IMR-90 (cell line): ENCODE data around the gene KATNAL2. TPM values are rescaled to one million over a fixed set of nuclear protein-coding genes. Genes with fewer than 3 reads are reported as not detected.

Experiments
- ATAC-seq: fragments of 200-7000 bp; cut with Tn5 transposase; 2 replicates; pipeline ENCODE4 v1.9.1; 2020; ENCODE audit warnings: low read depth, mild to moderate bottlenecking, moderate library complexity
- BruUV-seq: library from RNA; stranded (reverse); fragments of 400-500 nt; replicated peaks from 2 replicates; lab custom pipeline; 2021; lab: Mats Ljungman, UMichigan
- CTCF ChIA-PET: fragments of 300-600 bp; formaldehyde crosslinking; extraction: SDS; loops from one replicate; lab custom pipeline; 2021; ENCODE audit warnings: antibody characterized with exemption; lab: Yijun Ruan, JAX
- POLR2A ChIA-PET: fragments of 300-600 bp; sonication (Branson Sonifier 250); formaldehyde crosslinking; loops from one replicate; lab custom pipeline; 2022; ENCODE audit warnings: antibody characterized with exemption; ENCODE audit not compliant: unreplicated experiment; lab: Charles Lee
- DNase-seq: peaks from one replicate; pipeline ENCODE4 v3.0.0; 2013
- H2AFZ ChIP-seq: replicated peaks from 2 replicates; pipeline ENCODE3; 2013; ENCODE audit warnings: low read length, mild to moderate bottlenecking; ENCODE audit not compliant: poor library complexity
- H2AK5ac ChIP-seq: 2 replicates; pipeline ENCODE4 v1.6.1; 2013; ENCODE audit warnings: low read depth, low read length, inconsistent platforms
- H2AK9ac ChIP-seq: replicated peaks from 2 replicates; pipeline ENCODE3; 2013; ENCODE audit warnings: mild to moderate bottlenecking, low read depth, low read length, moderate library complexity; ENCODE audit not compliant: poor library complexity
- H2BK120ac ChIP-seq: 2 replicates; pipeline ENCODE4 v1.6.1; 2013; ENCODE audit warnings: low read depth, low read length, inconsistent platforms
- H2BK15ac ChIP-seq: 3 replicates; pipeline ENCODE4 v1.6.1; 2013; ENCODE audit warnings: low read depth, low read length, inconsistent platforms
- H2BK20ac ChIP-seq: 2 replicates; pipeline ENCODE4 v1.6.1; 2013; ENCODE audit warnings: low read depth, mild to moderate bottlenecking, inconsistent platforms, low read length, moderate library complexity
- H2BK5ac ChIP-seq: 2 replicates; pipeline ENCODE4 v1.6.1; 2013; ENCODE audit warnings: mild to moderate bottlenecking, low read depth, low read length, inconsistent platforms; ENCODE audit not compliant: poor library complexity, severe bottlenecking
- H3K14ac ChIP-seq: replicated peaks from 2 replicates; pipeline ENCODE4 v1.6.1; 2013; ENCODE audit warnings: low read depth, low read length, inconsistent platforms
- H3K18ac ChIP-seq: 2 replicates; pipeline ENCODE4 v1.6.1; 2013; ENCODE audit warnings: low read depth, low read length, control low read depth
- H3K23ac ChIP-seq: 2 replicates; pipeline ENCODE4 v1.6.1; 2013; ENCODE audit warnings: low read depth, low read length, inconsistent platforms
- H3K27ac ChIP-seq: 2 replicates; pipeline ENCODE4 v1.5.1; 2013; ENCODE audit warnings: mild to moderate bottlenecking, control low read depth, low read length; ENCODE audit not compliant: insufficient read depth
- H3K27me3 ChIP-seq: 2 replicates; pipeline ENCODE4 v1.6.1; 2013; ENCODE audit warnings: low read length; ENCODE audit not compliant: control insufficient read depth, insufficient read depth
- H3K36me3 ChIP-seq: 2 replicates; pipeline ENCODE4 v1.6.1; 2013; ENCODE audit warnings: low read length, mixed read lengths; ENCODE audit not compliant: control insufficient read depth, insufficient read depth
- H3K4ac ChIP-seq: 2 replicates; pipeline ENCODE4 v1.6.1; 2013; ENCODE audit warnings: low read depth, low read length, inconsistent platforms
- H3K4me1 ChIP-seq: 2 replicates; pipeline ENCODE4 v1.6.1; 2013; ENCODE audit warnings: low read length, mixed read lengths; ENCODE audit not compliant: control insufficient read depth, insufficient read depth
- H3K4me2 ChIP-seq: 2 replicates; pipeline ENCODE4 v1.6.1; 2013; ENCODE audit warnings: low read depth, mild to moderate bottlenecking, control low read depth, low read length, moderate library complexity
- H3K4me3 ChIP-seq: 2 replicates; pipeline ENCODE4 v1.5.1; 2013; ENCODE audit warnings: low read depth, mild to moderate bottlenecking, control low read depth, low read length, moderate library complexity; ENCODE audit not compliant: insufficient read depth
- H3K56ac ChIP-seq: 2 replicates; pipeline ENCODE4 v1.6.1; 2013; ENCODE audit warnings: low read length, inconsistent platforms; ENCODE audit not compliant: insufficient read depth; ENCODE audit errors: extremely low read depth
- H3K79me1 ChIP-seq, 2 experiments: 2 replicates each; pipeline ENCODE4 v1.6.1; 2013; ENCODE audit warnings: low read length in 2 of 2, inconsistent platforms in 1 of 2, low read depth in 1 of 2
- H3K9ac ChIP-seq: 2 replicates; pipeline ENCODE4 v1.6.1; 2013; ENCODE audit warnings: low read depth, low read length, control low read depth
- H3K9me1 ChIP-seq: 2 replicates; pipeline ENCODE4 v1.6.1; 2013; ENCODE audit warnings: low read length, inconsistent platforms; ENCODE audit not compliant: insufficient read depth
- H3K9me3 ChIP-seq: 2 replicates; pipeline ENCODE4 v1.6.1; 2013; ENCODE audit warnings: low read length; ENCODE audit not compliant: control insufficient read depth, insufficient read depth
- H4K20me1 ChIP-seq: 2 replicates; pipeline ENCODE4 v1.6.1; 2013; ENCODE audit warnings: low read length, inconsistent platforms; ENCODE audit not compliant: insufficient read depth
- H4K5ac ChIP-seq: 2 replicates; pipeline ENCODE4 v1.6.1; 2013; ENCODE audit warnings: mild to moderate bottlenecking, low read depth, low read length, control low read depth
- H4K8ac ChIP-seq, 2 experiments: 2 replicates each; pipeline ENCODE4 v1.6.1; 2013; ENCODE audit warnings: low read depth in 2 of 2, low read length in 2 of 2, control low read depth in 1 of 2, inconsistent platforms in 1 of 2
- H4K91ac ChIP-seq: 2 replicates; pipeline ENCODE4 v1.6.1; 2013; ENCODE audit warnings: low read depth, low read length, inconsistent platforms; ENCODE audit not compliant: insufficient read depth
- BHLHE40 ChIP-seq: fragments of 150-350 bp; IDR thresholded peaks from 2 replicates; pipeline ENCODE4 v1.6.1; 2016; ENCODE audit warnings: mild to moderate bottlenecking, low read depth, low read length
- CEBPB ChIP-seq: IDR thresholded peaks from 2 replicates; pipeline ENCODE4 v1.6.1; 2012; ENCODE audit warnings: low read depth, low read length, improper control_type of control experiment
- FOS ChIP-seq: fragments of 150-350 bp; IDR thresholded peaks from 2 replicates; pipeline ENCODE4 v1.6.1; 2016; ENCODE audit warnings: low read depth, low read length
- MAFK ChIP-seq: IDR thresholded peaks from 2 replicates; pipeline ENCODE4 v1.6.1; 2012; ENCODE audit warnings: low read depth, low read length, improper control_type of control experiment
- MAZ ChIP-seq: IDR thresholded peaks from 2 replicates; pipeline ENCODE4 v1.6.1; 2012; ENCODE audit warnings: low read depth, mild to moderate bottlenecking, low read length, improper control_type of control experiment, moderate library complexity, borderline replicate concordance
- MXI1 ChIP-seq: IDR thresholded peaks from 2 replicates; pipeline ENCODE4 v1.6.1; 2012; ENCODE audit warnings: low read depth, mild to moderate bottlenecking, low read length, moderate library complexity, borderline replicate concordance
- NFE2L2 ChIP-seq: fragments of 150-350 bp; IDR thresholded peaks from 2 replicates; pipeline ENCODE4 v1.6.1; 2016; ENCODE audit warnings: low read depth, mild to moderate bottlenecking, low read length
- POLR2A ChIP-seq: IDR thresholded peaks from 2 replicates; pipeline ENCODE4 v1.6.1; 2012; ENCODE audit warnings: mild to moderate bottlenecking, low read depth, low read length
- RCOR1 ChIP-seq: IDR thresholded peaks from 2 replicates; pipeline ENCODE4 v1.6.1; 2012; ENCODE audit warnings: mild to moderate bottlenecking, low read length, improper control_type of control experiment; ENCODE audit not compliant: insufficient replicate concordance
- RFX5 ChIP-seq: IDR thresholded peaks from 2 replicates; pipeline ENCODE4 v1.8.0; 2012; ENCODE audit warnings: low read depth, mild to moderate bottlenecking, low read length, moderate library complexity
- WGBS, 2 experiments: methylation state at CpG; one replicate each; pipeline versions ENCODE4 v1.1.5 to v1.1.7; 2013; ENCODE audit warnings: missing lambda C conversion rate in 2 of 2; ENCODE audit not compliant: insufficient read length in 1 of 2; ENCODE audit errors: extremely low coverage in 2 of 2; 5-methylcytosine and 5-hydroxymethylcytosine counted together
- dilution Hi-C: fragments of 300-500 bp; cut with HindIII; formaldehyde crosslinking; loops from one replicate; pipeline ENCODE4 v1.14.3; 2018; ENCODE audit warnings: low sequenced_read_pairs; ENCODE audit not compliant: unreplicated experiment
- in situ Hi-C: fragments of 300-500 bp; cut with MboI; formaldehyde crosslinking; loops from 3 replicates; pipeline ENCODE4 v1.14.3; 2019; ENCODE audit warnings: low sequenced_read_pairs, inconsistent platforms, mixed read lengths
- intact Hi-C: fragments of 100-400 bp; cut with micrococcal nuclease; formaldehyde crosslinking; loops from 2 replicates; pipeline ENCODE4 v1.10.0; 2022
- polyA plus RNA-seq, 3 experiments: library from polyadenylated mRNA; depleted of rRNA; stranded (reverse); fragments of >200 nt; gene quantifications; 2 replicates each; pipeline ENCODE4 v1.2.3, GENCODE V29; 2012; ENCODE audit warnings: low replicate concordance in 1 of 3
- total RNA-seq: library from RNA; depleted of rRNA; stranded (reverse); fragments of >200 nt; gene quantifications from 2 replicates; pipeline ENCODE4 v1.2.3, GENCODE V29; 2012
- TF ChIP-seq, protein P1 (sequence below): conservative IDR thresholded peaks from 2 replicates; pipeline ENCODE4 v1.5.1; 2012; ENCODE audit warnings: mild to moderate bottlenecking, low read depth, low read length, improper control_type of control experiment
- TF ChIP-seq, protein P2 (sequence below): fragments of 150-350 bp; IDR thresholded peaks from 2 replicates; pipeline ENCODE4 v1.6.1; 2016; ENCODE audit warnings: low read depth, mild to moderate bottlenecking, low read length, moderate library complexity, borderline replicate concordance

KATNAL2 gene
- total and polyA plus RNA-seq, 2 of the 4 experiments (the other 2 are of a cell fraction) = 0.90 to 2.3 TPM

DNA sequence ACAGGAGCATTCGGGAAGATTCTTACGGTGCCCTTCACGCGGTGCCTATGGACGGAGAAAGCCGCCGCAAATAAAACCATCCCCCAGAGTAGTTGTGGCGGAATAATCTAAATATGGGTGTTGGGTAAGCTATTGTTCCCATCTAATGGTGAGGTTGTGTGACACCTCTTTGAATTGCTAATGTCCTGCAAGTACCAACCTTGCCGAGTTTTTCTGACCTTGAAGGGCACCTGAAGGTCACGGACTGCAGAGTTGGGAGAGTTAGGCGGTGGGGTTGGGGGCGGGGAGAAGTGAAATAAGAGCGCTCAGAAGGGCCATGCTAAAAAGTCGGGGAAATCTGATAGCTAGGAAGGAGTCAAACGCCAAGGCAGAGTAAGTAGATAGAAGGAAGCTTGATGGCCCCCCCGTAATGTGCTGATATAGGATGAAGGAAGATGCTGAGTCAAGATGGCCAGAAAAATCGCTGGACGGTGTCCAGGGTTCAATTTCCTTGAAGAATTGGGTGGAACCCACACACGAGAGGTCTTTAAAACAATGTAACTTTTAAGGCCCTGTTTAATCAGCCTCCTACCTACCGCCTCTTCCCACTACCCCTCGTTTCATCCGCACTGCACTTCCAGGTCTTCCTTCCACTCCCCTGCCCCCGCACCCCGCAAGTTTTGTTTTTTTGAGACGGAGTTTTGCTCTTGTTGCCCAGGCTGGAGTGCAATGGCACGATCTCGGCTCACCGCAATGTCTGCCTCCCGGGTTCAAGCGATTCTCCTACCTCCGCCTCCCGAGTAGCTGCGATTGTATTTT lies 600 bp downstream of the KATNAL2 start:
- H3K9me1 ChIP-seq = no peaks in the 10 kb centered on the region; the same call in 1 of the 2 replicates
- peak overlapping the region; percentile 47 for H2BK5ac ChIP-seq
- H3K9me3 ChIP-seq = no peaks in the 10 kb centered on the region
- no peak overlapping the region for H2AK5ac ChIP-seq
- H3K4me3 ChIP-seq = peak overlapping the region; percentile 85
- no TSS peak for BruUV-seq
- dilution Hi-C loops = no loop called here
- peak overlapping the region; percentile 23 for H4K5ac ChIP-seq
- peak; percentile 20 for ATAC-seq
- H2BK120ac ChIP-seq = no peak overlapping the region
- H3K4ac ChIP-seq = peak overlapping the region; percentile 80
- H2BK15ac ChIP-seq = no peak overlapping the region
- 35% methylated on average over 12 of the region's 33 CpGs; no CpG with 5 or more reads in 1 of the 2 experiments for WGBS, 2 experiments
- H4K8ac ChIP-seq = peak overlapping the region; percentile 7 to 95; a peak in 3 of 4 replicates
- peaks cover 2% of the 10 kb centered on the region; the same call in 1 of the 2 replicates for H3K4me1 ChIP-seq
- peak overlapping the region; percentile 98 for H2AFZ ChIP-seq
- H2BK20ac ChIP-seq = no peak overlapping the region
- peak; percentile 37 for DNase-seq
- peaks cover 4% of the 10 kb centered on the region; the same call in 1 of the 2 replicates for H4K20me1 ChIP-seq
- H2AK9ac ChIP-seq = peak overlapping the region; percentile 84
- peaks cover 21 to 42% of the 10 kb centered on the region in 2 experiments for H3K79me1 ChIP-seq
- no peaks in the 10 kb centered on the region for H3K27me3 ChIP-seq
- TF ChIP-seq RFX5 (no peak), NFE2L2 (no peak), CEBPB (no peak), RCOR1 (no peak), MXI1 (no peak), MAFK (no peak), BHLHE40 (no peak), FOS (no peak), MAZ (no peak), POLR2A (no peak)
- TF ChIP-seq, protein P1, sequence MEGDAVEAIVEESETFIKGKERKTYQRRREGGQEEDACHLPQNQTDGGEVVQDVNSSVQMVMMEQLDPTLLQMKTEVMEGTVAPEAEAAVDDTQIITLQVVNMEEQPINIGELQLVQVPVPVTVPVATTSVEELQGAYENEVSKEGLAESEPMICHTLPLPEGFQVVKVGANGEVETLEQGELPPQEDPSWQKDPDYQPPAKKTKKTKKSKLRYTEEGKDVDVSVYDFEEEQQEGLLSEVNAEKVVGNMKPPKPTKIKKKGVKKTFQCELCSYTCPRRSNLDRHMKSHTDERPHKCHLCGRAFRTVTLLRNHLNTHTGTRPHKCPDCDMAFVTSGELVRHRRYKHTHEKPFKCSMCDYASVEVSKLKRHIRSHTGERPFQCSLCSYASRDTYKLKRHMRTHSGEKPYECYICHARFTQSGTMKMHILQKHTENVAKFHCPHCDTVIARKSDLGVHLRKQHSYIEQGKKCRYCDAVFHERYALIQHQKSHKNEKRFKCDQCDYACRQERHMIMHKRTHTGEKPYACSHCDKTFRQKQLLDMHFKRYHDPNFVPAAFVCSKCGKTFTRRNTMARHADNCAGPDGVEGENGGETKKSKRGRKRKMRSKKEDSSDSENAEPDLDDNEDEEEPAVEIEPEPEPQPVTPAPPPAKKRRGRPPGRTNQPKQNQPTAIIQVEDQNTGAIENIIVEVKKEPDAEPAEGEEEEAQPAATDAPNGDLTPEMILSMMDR = no peak
- TF ChIP-seq, protein P2, sequence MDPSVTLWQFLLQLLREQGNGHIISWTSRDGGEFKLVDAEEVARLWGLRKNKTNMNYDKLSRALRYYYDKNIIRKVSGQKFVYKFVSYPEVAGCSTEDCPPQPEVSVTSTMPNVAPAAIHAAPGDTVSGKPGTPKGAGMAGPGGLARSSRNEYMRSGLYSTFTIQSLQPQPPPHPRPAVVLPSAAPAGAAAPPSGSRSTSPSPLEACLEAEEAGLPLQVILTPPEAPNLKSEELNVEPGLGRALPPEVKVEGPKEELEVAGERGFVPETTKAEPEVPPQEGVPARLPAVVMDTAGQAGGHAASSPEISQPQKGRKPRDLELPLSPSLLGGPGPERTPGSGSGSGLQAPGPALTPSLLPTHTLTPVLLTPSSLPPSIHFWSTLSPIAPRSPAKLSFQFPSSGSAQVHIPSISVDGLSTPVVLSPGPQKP = no peak
- CTCF ChIA-PET = no interaction called here
- H3K18ac ChIP-seq = peak overlapping the region; percentile 14; the same call in 1 of the 2 replicates
- H3K14ac ChIP-seq = peak overlapping the region; percentile 81
- peak overlapping the region; percentile 90; the same call in 1 of the 2 replicates for H3K23ac ChIP-seq
- no peaks in the 10 kb centered on the region for H3K36me3 ChIP-seq
- H3K9ac ChIP-seq = peak overlapping the region; percentile 71
- in situ Hi-C loops = no loop called here
- peak overlapping the region; percentile 85 for H3K27ac ChIP-seq
- H4K91ac ChIP-seq = peak overlapping the region; percentile 70; the same call in 1 of the 2 replicates
- intact Hi-C loops = loop anchor here (1.0 kb wide), 1 partner anchor 21 kb away; no protein-coding TSS in a partner anchor
- peak overlapping the region; percentile 68 for H3K4me2 ChIP-seq
- H3K56ac ChIP-seq = peak overlapping the region; percentile 29; the same call in 1 of the 2 replicates
- POLR2A ChIA-PET = interaction anchor here (0.6 kb wide), 1 partner anchor 852 kb away, joined by 3 read pairs; no protein-coding TSS in a partner anchor
